Fibroblast of pulmonary artery (primary cell): Measurements from ENCODE around the gene ST8SIA1.
"Not testable (repeated sequence)": the region's sequence is repeated elsewhere in the genome, so short reads cannot be mapped to it uniquely, and the experiment has no call there.

Experiments used
- DNase-seq: peaks from one replicate; pipeline ENCODE4 v3.0.0-alpha.2; 2010; ENCODE audit warnings: low read depth
- H3K4me3 ChIP-seq: replicated peaks from 2 replicates; pipeline ENCODE4 v1.5.1; 2011; ENCODE audit warnings: low read depth, mild to moderate bottlenecking, control low read depth, low read length, moderate library complexity
- CTCF ChIP-seq: IDR thresholded peaks from 2 replicates; pipeline ENCODE4 v1.5.1; 2011; ENCODE audit warnings: mild to moderate bottlenecking, control low read depth, low read length, inconsistent platforms; ENCODE audit errors: missing control alignments

The ST8SIA1 gene

GRCh38 chr12:22169376-22169775 lies 165.1 kb downstream of the ST8SIA1 start:
- H3K4me3 ChIP-seq, result no peak overlapping the region
- DNase-seq, result no peak
- no peak for TF ChIP-seq CTCF

- H3K4me3 ChIP-seq, result no peak overlapping the region
- TF ChIP-seq CTCF, result no peak
- no peak for DNase-seq
These were observed 170.4 kb downstream of the ST8SIA1 start for GRCh38 chr12:22164139-22164538.

GRCh38 chr12:22163594-22163993 lies 170.9 kb downstream of the ST8SIA1 start:
- no peak for DNase-seq
- H3K4me3 ChIP-seq, result no peak overlapping the region
- no peak for TF ChIP-seq CTCF

GRCh38 chr12:22160396-22161003 lies 174.0 kb downstream of the ST8SIA1 start:
- no peak for DNase-seq
- no peak for TF ChIP-seq CTCF
- H3K4me3 ChIP-seq, result no peak overlapping the region

GRCh38 chr12:22149286-22149685 lies 185.2 kb downstream of the ST8SIA1 start:
- not testable (repeated sequence) for H3K4me3 ChIP-seq, DNase-seq

- not testable (repeated sequence) for H3K4me3 ChIP-seq, DNase-seq
These were observed 187.8 kb downstream of the ST8SIA1 start for GRCh38 chr12:22146686-22147085.
